AG10803 (cell line): ENCODE data around the gene GPR68.
"Not testable (repeated sequence)": the region's sequence is repeated elsewhere in the genome, so short reads cannot be mapped to it uniquely, and the experiment has no call there.

Source experiments
- DNase-seq: peaks from one replicate; pipeline ENCODE4 v3.0.0; 2010; ENCODE audit warnings: low read depth
- H3K4me3 ChIP-seq: 2 replicates; pipeline ENCODE4 v1.5.1; 2011; ENCODE audit warnings: mild to moderate bottlenecking, low read length, control low read depth
- CTCF ChIP-seq: conservative IDR thresholded peaks from 2 replicates; pipeline ENCODE4 v1.5.1; 2011; ENCODE audit warnings: mild to moderate bottlenecking, low read length, control low read depth, inconsistent platforms

Gene GPR68

GRCh38 chr14:91267965-91268437 lies 23.5 kb upstream of the GPR68 start:
- DNase-seq = no peak
- no peak for TF ChIP-seq CTCF
- no peak overlapping the region for H3K4me3 ChIP-seq

GRCh38 chr14:91266276-91266675 lies 21.8 kb upstream of the GPR68 start:
- H3K4me3 ChIP-seq, DNase-seq: not testable (repeated sequence)

GRCh38 chr14:91265404-91265803 lies 20.9 kb upstream of the GPR68 start:
- no peak for DNase-seq
- no peak overlapping the region for H3K4me3 ChIP-seq
- TF ChIP-seq CTCF = no peak

GRCh38 chr14:91264151-91265150 lies 19.9 kb upstream of the GPR68 start:
- peak overlapping the region; percentile 51 for H3K4me3 ChIP-seq
- TF ChIP-seq CTCF = no peak
- no peak for DNase-seq

- DNase-seq = no peak
- TF ChIP-seq CTCF = no peak
- no peak overlapping the region for H3K4me3 ChIP-seq
These were observed 18.8 kb upstream of the GPR68 start for GRCh38 chr14:91263329-91263728.

GRCh38 chr14:91261986-91262549 lies 17.6 kb upstream of the GPR68 start:
- H3K4me3 ChIP-seq = no peak overlapping the region
- no peak for TF ChIP-seq CTCF
- DNase-seq = no peak

- H3K4me3 ChIP-seq = no peak overlapping the region
- TF ChIP-seq CTCF = no peak
- DNase-seq = no peak
These were observed 16.6 kb upstream of the GPR68 start for GRCh38 chr14:91261115-91261514.
